Mesothelial cell of epicardium (in vitro differentiated cells): Measurements from ENCODE around the gene ADCYAP1R1. TPM values are rescaled to one million over a fixed set of nuclear protein-coding genes. Genes with fewer than 3 reads are reported as not detected.
"Not testable (repeated sequence)": the region's sequence is repeated elsewhere in the genome, so short reads cannot be mapped to it uniquely, and the experiment has no call there.

ENCODE experiments used
- DNase-seq, 2 experiments: peaks; one replicate each; pipeline ENCODE4 v3.0.0; 2021; ENCODE audit warnings: low spot score in 2 of 2; ENCODE audit not compliant: unreplicated experiment in 2 of 2
- H3K27ac Mint-ChIP-seq: 2 replicates; pipeline ENCODE4 v1.8.0; 2021; ENCODE audit warnings: mixed read lengths
- H3K27me3 Mint-ChIP-seq: 2 replicates; pipeline ENCODE4 v1.8.0; 2021; ENCODE audit warnings: low read depth, mixed read lengths
- H3K36me3 Mint-ChIP-seq: 2 replicates; pipeline ENCODE4 v1.8.0; 2021; ENCODE audit warnings: mixed read lengths
- H3K4me1 Mint-ChIP-seq: 2 replicates; pipeline ENCODE4 v1.8.0; 2021; ENCODE audit warnings: mixed read lengths
- H3K4me3 Mint-ChIP-seq: 2 replicates; pipeline ENCODE4 v1.8.0; 2021; ENCODE audit warnings: mild to moderate bottlenecking, moderate library complexity, mixed read lengths
- H3K9me3 Mint-ChIP-seq: 2 replicates; pipeline ENCODE4 v1.8.0; 2021; ENCODE audit warnings: mixed read lengths
- total RNA-seq: library from RNA; stranded (reverse); gene quantifications from 3 replicates; pipeline ENCODE4 v1.2.1, GENCODE V29; 2021
- TF ChIP-seq, protein P1 (sequence below): fragments of 200-600 bp; sonication (generic); IDR thresholded peaks from one replicate; pipeline ENCODE4 v1.5.0; 2021; ENCODE audit warnings: antibody characterized with exemption; ENCODE audit not compliant: unreplicated experiment

The ADCYAP1R1 gene
- total RNA-seq, 1 donor from 2014 or later = 0.36 TPM

- TF ChIP-seq, protein P1, sequence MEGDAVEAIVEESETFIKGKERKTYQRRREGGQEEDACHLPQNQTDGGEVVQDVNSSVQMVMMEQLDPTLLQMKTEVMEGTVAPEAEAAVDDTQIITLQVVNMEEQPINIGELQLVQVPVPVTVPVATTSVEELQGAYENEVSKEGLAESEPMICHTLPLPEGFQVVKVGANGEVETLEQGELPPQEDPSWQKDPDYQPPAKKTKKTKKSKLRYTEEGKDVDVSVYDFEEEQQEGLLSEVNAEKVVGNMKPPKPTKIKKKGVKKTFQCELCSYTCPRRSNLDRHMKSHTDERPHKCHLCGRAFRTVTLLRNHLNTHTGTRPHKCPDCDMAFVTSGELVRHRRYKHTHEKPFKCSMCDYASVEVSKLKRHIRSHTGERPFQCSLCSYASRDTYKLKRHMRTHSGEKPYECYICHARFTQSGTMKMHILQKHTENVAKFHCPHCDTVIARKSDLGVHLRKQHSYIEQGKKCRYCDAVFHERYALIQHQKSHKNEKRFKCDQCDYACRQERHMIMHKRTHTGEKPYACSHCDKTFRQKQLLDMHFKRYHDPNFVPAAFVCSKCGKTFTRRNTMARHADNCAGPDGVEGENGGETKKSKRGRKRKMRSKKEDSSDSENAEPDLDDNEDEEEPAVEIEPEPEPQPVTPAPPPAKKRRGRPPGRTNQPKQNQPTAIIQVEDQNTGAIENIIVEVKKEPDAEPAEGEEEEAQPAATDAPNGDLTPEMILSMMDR = no peak
- H3K27ac Mint-ChIP-seq = no peak overlapping the region
- no peaks in the 10 kb centered on the region for H3K36me3 Mint-ChIP-seq
- no peak for DNase-seq
- H3K9me3 Mint-ChIP-seq = no peaks in the 10 kb centered on the region
- H3K4me3 Mint-ChIP-seq = no peak overlapping the region
- peaks cover 29% of the 10 kb centered on the region for H3K27me3 Mint-ChIP-seq
- no peaks in the 10 kb centered on the region for H3K4me1 Mint-ChIP-seq
These were observed 85.1 kb downstream of the ADCYAP1R1 start for GRCh38 chr7:31137234-31137633.

- Mint-ChIP-seq H3K9me3 (peaks cover 9% of the 10 kb centered on the region), H3K36me3 (no peaks in the 10 kb centered on the region), H3K27me3 (peaks cover 58% of the 10 kb centered on the region), H3K27ac (no peak overlapping the region), H3K4me1 (no peaks in the 10 kb centered on the region), H3K4me3 (no peak overlapping the region)
- TF ChIP-seq, protein P1 = no peak
- no peak for DNase-seq
These were observed 93.2 kb downstream of the ADCYAP1R1 start for GRCh38 chr7:31145339-31145738.

- H3K9me3 Mint-ChIP-seq = peaks cover 9% of the 10 kb centered on the region
- no peak overlapping the region for H3K27ac Mint-ChIP-seq
- no peak for DNase-seq
- H3K4me3 Mint-ChIP-seq = no peak overlapping the region
- no peaks in the 10 kb centered on the region for H3K36me3 Mint-ChIP-seq
- TF ChIP-seq, protein P1 = no peak
- peaks cover 53% of the 10 kb centered on the region for H3K27me3 Mint-ChIP-seq
- H3K4me1 Mint-ChIP-seq = no peaks in the 10 kb centered on the region
These were observed 93.9 kb downstream of the ADCYAP1R1 start for GRCh38 chr7:31146030-31146429.

DNA sequence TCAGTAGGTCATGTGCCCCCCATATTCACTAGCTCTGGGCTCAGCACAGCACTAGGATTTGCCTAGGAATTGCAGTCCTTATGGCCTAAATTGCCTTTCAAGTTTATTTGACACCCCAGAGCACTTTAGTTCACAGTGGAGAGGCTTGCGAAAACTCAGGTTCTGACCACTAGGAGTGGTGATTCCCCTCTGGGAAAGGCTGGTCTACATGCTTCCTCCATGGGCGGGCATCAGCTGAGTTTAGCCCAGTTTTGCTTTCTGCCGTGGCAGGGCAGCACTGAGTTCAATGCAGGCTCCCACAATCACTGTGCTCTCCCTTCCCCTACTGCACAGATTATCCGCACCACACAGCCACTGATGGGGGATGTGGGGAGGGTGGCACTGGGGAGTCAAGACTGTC is 94.4 kb downstream of the ADCYAP1R1 start:
- Mint-ChIP-seq H3K36me3 (no peaks in the 10 kb centered on the region), H3K4me1 (no peaks in the 10 kb centered on the region), H3K9me3 (peaks cover 9% of the 10 kb centered on the region), H3K27ac (no peak overlapping the region), H3K4me3 (no peak overlapping the region), H3K27me3 (peaks cover 48% of the 10 kb centered on the region)
- TF ChIP-seq, protein P1 = no peak
- no peak for DNase-seq

DNA sequence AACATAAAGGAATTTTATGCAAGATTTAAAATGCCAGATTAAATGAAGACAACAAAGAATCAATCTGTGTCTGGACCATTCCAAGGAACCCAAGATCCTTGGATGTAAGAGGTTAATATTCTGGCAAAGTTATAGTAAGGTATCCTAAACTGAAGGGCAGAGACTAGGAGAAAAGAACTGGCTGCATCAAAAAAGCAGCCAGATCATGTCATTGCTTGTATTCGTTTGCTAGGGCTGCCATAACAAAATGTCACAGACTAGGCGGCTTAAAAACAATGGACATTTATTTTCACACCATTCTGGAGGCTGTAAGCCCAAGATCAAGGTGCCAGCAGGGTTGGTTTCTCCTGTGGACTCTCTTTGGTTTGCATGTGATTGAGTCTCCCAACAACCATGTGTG is 99.7 kb downstream of the ADCYAP1R1 start:
- no peak overlapping the region for H3K27ac Mint-ChIP-seq
- no peak for DNase-seq
- H3K36me3 Mint-ChIP-seq = no peaks in the 10 kb centered on the region
- no peak overlapping the region for H3K4me3 Mint-ChIP-seq
- H3K9me3 Mint-ChIP-seq = peaks cover 14% of the 10 kb centered on the region
- H3K4me1 Mint-ChIP-seq = no peaks in the 10 kb centered on the region
- TF ChIP-seq, protein P1 = no peak
- H3K27me3 Mint-ChIP-seq = peaks cover 14% of the 10 kb centered on the region

- H3K27ac Mint-ChIP-seq, H3K36me3 Mint-ChIP-seq, H3K4me1 Mint-ChIP-seq, H3K4me3 Mint-ChIP-seq, DNase-seq: not testable (repeated sequence)
- Mint-ChIP-seq H3K27me3 (peaks cover 13% of the 10 kb centered on the region), H3K9me3 (peaks cover 14% of the 10 kb centered on the region)
These were observed 101.2 kb downstream of the ADCYAP1R1 start for GRCh38 chr7:31153318-31153717.
